Neural crest cell (in vitro differentiated cells): ENCODE results near the gene RBMS3. TPM values are rescaled to one million over a fixed set of nuclear protein-coding genes. Genes with fewer than 3 reads are reported as not detected.

Source experiments
- DNase-seq: peaks from one replicate; pipeline ENCODE4 v3.0.0; 2021; ENCODE audit warnings: low read depth, mixed read lengths, low spot score
- H3K27ac Mint-ChIP-seq: one replicate; pipeline ENCODE4 v1.8.0; 2021; ENCODE audit warnings: mild to moderate bottlenecking, mixed read lengths; ENCODE audit not compliant: unreplicated experiment
- H3K27me3 Mint-ChIP-seq: 2 replicates; pipeline ENCODE4 v1.8.0; 2021; ENCODE audit warnings: low read depth, mild to moderate bottlenecking, mixed read lengths
- H3K36me3 Mint-ChIP-seq: 2 replicates; pipeline ENCODE4 v1.8.0; 2021; ENCODE audit warnings: low read depth, mild to moderate bottlenecking, mixed read lengths
- H3K4me1 Mint-ChIP-seq: 2 replicates; pipeline ENCODE4 v1.8.0; 2021; ENCODE audit warnings: mixed read lengths
- H3K4me3 Mint-ChIP-seq: one replicate; pipeline ENCODE4 v1.8.0; 2021; ENCODE audit warnings: mild to moderate bottlenecking, mixed read lengths
- H3K9me3 Mint-ChIP-seq: 2 replicates; pipeline ENCODE4 v1.8.0; 2021; ENCODE audit warnings: mixed read lengths
- total RNA-seq: library from RNA; stranded (reverse); gene quantifications from 2 replicates; pipeline ENCODE4 v1.2.1, GENCODE V29; 2021
- TF ChIP-seq, protein P1 (sequence below): fragments of 200-600 bp; sonication (generic); conservative IDR thresholded peaks from 2 replicates; pipeline ENCODE4 v1.5.0; 2021; ENCODE audit warnings: antibody characterized with exemption, mild to moderate bottlenecking

Gene RBMS3
- total RNA-seq, 1 donor from 2014 or later = 35.4 TPM

DNA sequence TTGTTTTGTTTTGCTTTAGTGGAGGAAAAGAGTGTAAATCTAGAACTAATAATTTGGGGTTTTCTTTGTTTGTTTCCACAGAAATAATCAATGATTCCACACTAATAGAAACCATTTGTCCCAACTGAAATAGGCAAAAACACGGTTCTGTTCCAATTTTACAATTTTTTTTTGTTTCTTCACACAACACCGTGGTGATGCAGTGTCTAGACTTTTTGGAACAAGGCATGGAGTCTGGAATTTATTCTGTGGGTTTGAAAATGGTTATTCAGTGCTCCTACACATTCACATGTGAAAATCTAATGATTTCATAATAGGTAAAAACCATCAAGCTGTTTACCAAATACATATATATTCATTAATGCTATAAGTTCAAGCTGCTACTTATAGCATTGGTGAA is 696.5 kb downstream of the RBMS3 start:
- no peak overlapping the region for H3K4me3 Mint-ChIP-seq
- peaks cover 16% of the 10 kb centered on the region for H3K9me3 Mint-ChIP-seq
- H3K27ac Mint-ChIP-seq = no peak overlapping the region
- peaks cover 24% of the 10 kb centered on the region for H3K36me3 Mint-ChIP-seq
- DNase-seq = no peak
- TF ChIP-seq, protein P1, sequence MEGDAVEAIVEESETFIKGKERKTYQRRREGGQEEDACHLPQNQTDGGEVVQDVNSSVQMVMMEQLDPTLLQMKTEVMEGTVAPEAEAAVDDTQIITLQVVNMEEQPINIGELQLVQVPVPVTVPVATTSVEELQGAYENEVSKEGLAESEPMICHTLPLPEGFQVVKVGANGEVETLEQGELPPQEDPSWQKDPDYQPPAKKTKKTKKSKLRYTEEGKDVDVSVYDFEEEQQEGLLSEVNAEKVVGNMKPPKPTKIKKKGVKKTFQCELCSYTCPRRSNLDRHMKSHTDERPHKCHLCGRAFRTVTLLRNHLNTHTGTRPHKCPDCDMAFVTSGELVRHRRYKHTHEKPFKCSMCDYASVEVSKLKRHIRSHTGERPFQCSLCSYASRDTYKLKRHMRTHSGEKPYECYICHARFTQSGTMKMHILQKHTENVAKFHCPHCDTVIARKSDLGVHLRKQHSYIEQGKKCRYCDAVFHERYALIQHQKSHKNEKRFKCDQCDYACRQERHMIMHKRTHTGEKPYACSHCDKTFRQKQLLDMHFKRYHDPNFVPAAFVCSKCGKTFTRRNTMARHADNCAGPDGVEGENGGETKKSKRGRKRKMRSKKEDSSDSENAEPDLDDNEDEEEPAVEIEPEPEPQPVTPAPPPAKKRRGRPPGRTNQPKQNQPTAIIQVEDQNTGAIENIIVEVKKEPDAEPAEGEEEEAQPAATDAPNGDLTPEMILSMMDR = no peak
- H3K4me1 Mint-ChIP-seq = peaks cover 11% of the 10 kb centered on the region
- H3K27me3 Mint-ChIP-seq = no peaks in the 10 kb centered on the region

DNA sequence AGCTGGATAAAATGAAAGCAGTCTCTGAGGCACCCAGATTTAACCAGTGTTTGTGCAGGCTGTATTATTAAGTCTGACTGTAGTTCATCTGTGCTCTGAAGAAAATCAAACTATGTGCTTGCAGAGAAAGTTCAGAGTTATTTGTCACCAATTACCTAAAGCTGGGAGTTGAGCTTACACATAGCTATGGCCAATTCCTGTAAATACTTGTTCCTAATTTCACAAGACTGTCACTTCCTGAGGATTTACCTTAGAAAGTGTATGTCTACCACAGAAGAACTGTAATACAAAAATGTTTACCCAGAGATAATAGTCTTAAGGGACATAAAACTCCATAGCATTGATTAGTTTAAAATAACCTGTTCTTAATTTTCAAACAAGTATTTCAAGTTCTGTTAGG is 697.2 kb downstream of the RBMS3 start:
- DNase-seq = no peak
- TF ChIP-seq, protein P1 = no peak
- Mint-ChIP-seq H3K9me3 (peaks cover 19% of the 10 kb centered on the region), H3K27me3 (no peaks in the 10 kb centered on the region), H3K4me3 (no peak overlapping the region), H3K27ac (no peak overlapping the region), H3K4me1 (peaks cover 5% of the 10 kb centered on the region), H3K36me3 (peaks cover 27% of the 10 kb centered on the region)

DNA sequence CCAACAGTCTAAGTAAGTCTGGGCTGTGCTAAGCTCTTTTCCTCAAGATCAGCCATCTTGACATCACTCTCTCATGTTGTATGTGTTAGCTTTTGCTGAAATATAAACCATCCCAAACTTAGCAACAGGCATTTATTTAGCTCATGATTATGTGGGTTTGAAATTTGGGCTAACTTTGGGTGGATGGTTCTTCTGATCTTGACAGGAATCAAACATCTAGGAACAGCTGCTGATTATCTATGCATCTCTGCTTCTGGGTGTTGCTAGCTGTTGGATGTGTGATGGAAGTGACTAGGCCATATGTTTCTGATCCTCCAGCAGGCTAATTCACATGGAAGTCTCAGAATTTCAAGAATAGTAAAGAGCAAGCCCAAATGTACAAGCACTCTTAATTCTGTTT is 710.3 kb downstream of the RBMS3 start:
- Mint-ChIP-seq H3K4me3 (no peak overlapping the region), H3K9me3 (peaks cover 3% of the 10 kb centered on the region), H3K27me3 (no peaks in the 10 kb centered on the region), H3K36me3 (peaks cover 13% of the 10 kb centered on the region), H3K27ac (no peak overlapping the region), H3K4me1 (no peaks in the 10 kb centered on the region)
- DNase-seq = no peak
- TF ChIP-seq, protein P1 = no peak

DNA sequence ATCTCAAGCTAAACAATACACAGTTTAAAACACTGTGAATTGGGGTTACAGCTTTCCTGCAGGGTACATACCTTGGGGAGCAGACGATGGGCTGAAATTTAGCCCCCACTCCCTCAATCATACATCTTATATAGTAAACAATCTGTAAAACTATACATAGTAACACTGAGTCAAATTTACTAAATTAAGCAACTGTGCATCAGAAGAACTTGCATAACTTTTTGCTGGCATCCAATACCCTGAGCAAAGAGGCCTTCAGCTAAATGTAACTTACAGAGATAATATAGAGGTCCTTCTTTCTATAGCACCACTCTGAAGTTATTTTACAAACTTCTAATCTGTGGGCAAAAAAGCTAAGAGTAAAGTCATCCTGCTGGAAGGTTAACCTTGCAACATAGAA is 721.9 kb downstream of the RBMS3 start:
- Mint-ChIP-seq H3K27ac (no peak overlapping the region), H3K4me1 (peaks cover 22% of the 10 kb centered on the region), H3K9me3 (no peaks in the 10 kb centered on the region), H3K4me3 (no peak overlapping the region), H3K27me3 (no peaks in the 10 kb centered on the region), H3K36me3 (peaks cover 2% of the 10 kb centered on the region)
- no peak for DNase-seq
- TF ChIP-seq, protein P1 = no peak

DNA sequence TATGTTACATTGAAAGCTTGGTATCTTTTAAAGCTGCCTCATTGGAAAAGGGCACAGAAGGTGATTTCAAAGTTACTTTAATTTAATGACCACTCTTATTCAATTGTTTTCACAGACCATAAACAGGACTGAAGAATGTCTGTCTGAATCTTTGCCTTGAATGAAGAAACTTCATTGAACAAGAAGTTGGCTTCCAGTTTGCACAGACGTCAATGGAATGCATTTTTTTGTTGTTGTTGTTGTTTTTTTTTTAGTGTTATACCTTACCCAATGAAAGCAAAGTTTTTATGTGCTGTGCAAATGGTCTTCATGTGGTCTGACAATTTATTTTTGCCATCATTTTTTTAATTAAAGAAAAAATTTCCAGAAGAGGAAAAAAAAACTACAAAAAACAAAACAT is 722.9 kb downstream of the RBMS3 start:
- Mint-ChIP-seq H3K4me1 (peaks cover 27% of the 10 kb centered on the region), H3K27ac (no peak overlapping the region), H3K4me3 (no peak overlapping the region), H3K9me3 (no peaks in the 10 kb centered on the region), H3K27me3 (no peaks in the 10 kb centered on the region), H3K36me3 (peaks cover 2% of the 10 kb centered on the region)
- DNase-seq = no peak
- TF ChIP-seq, protein P1 = no peak

DNA sequence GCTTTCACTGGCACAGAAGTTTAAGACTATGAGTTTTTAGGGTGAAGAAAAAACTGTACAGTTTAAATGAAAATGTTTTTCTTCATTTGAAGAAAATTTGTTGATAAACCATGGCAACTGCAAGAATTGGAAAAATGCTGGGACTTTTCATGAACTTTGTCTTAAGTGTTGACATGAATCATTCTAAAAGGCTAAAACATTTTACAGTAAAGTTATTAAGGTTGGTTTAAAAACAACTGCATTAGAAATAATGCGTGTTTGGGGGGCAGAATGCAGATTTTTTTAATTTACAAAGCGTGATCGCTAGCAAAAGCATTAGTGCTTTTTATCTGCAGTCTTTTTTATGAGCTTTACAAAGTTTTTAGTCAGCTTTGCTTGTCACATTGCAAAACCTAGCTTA is 723.6 kb downstream of the RBMS3 start:
- TF ChIP-seq, protein P1 = no peak
- Mint-ChIP-seq H3K36me3 (peaks cover 2% of the 10 kb centered on the region), H3K9me3 (no peaks in the 10 kb centered on the region), H3K4me3 (no peak overlapping the region), H3K4me1 (peaks cover 28% of the 10 kb centered on the region), H3K27me3 (no peaks in the 10 kb centered on the region), H3K27ac (no peak overlapping the region)
- DNase-seq = no peak
